PC-3 (cell line): Measurements from ENCODE around the gene IGLL1. TPM values are rescaled to one million over a fixed set of nuclear protein-coding genes. Genes with fewer than 3 reads are reported as not detected.
"Not testable (repeated sequence)": the region's sequence is repeated elsewhere in the genome, so short reads cannot be mapped to it uniquely, and the experiment has no call there.

Experiments used
- ATAC-seq: fragments of 200-7000 bp; cut with Tn5 transposase; 2 replicates; pipeline ENCODE4 v1.9.1; 2020; ENCODE audit warnings: mild to moderate bottlenecking, moderate library complexity
- BruUV-seq: library from RNA; stranded (reverse); fragments of 400-500 nt; replicated peaks from 2 replicates; lab custom pipeline; 2021; lab: Mats Ljungman, UMichigan
- CTCF ChIA-PET: fragments of 300-600 bp; sonication (Branson Sonifier 250); formaldehyde crosslinking; loops from one replicate; lab custom pipeline; 2022; ENCODE audit warnings: antibody characterized with exemption; lab: Charles Lee
- POLR2A ChIA-PET: fragments of 300-600 bp; sonication (Branson Sonifier 250); formaldehyde crosslinking; loops from one replicate; lab custom pipeline; 2022; ENCODE audit warnings: antibody characterized with exemption; ENCODE audit not compliant: unreplicated experiment; lab: Charles Lee
- DNase-seq: peaks from one replicate; pipeline ENCODE4 v3.0.0-alpha.2; 2015
- H2AFZ ChIP-seq: fragments of 300-600 bp; sonication (generic); 2 replicates; pipeline ENCODE4 v1.6.0; 2016; ENCODE audit warnings: antibody characterized with exemption, low read length
- H3F3A ChIP-seq: fragments of 300-600 bp; sonication (generic); one replicate; pipeline ENCODE4 v1.6.0; 2017; ENCODE audit warnings: antibody characterized with exemption, low read length, control low read depth, mild to moderate bottlenecking; ENCODE audit not compliant: unreplicated experiment
- H3K27ac ChIP-seq: fragments of 300-600 bp; sonication (generic); 2 replicates; pipeline ENCODE4 v1.5.1; 2016; ENCODE audit warnings: mild to moderate bottlenecking, low read length
- H3K27me3 ChIP-seq: fragments of 300-600 bp; sonication (generic); 2 replicates; pipeline ENCODE4 v1.6.1; 2016; ENCODE audit warnings: low read length, mixed read lengths
- H3K36me3 ChIP-seq: fragments of 300-600 bp; sonication (generic); 2 replicates; pipeline ENCODE4 v1.6.1; 2016; ENCODE audit warnings: low read depth, mixed run types, low read length, mixed read lengths
- H3K4me1 ChIP-seq: fragments of 300-600 bp; sonication (generic); 2 replicates; pipeline ENCODE4 v1.5.1; 2016; ENCODE audit warnings: low read length; ENCODE audit not compliant: insufficient read depth
- H3K4me2 ChIP-seq: fragments of 300-600 bp; sonication (generic); 2 replicates; pipeline ENCODE4 v1.6.0; 2016; ENCODE audit warnings: low read length
- H3K4me3 ChIP-seq: fragments of 300-600 bp; sonication (generic); 2 replicates; pipeline ENCODE4 v1.5.1; 2016; ENCODE audit warnings: mild to moderate bottlenecking, low read length, mixed read lengths
- H3K79me2 ChIP-seq: fragments of 300-600 bp; sonication (generic); 2 replicates; pipeline ENCODE4 v1.6.1; 2017; ENCODE audit warnings: low read length, mixed read lengths
- H3K9ac ChIP-seq: fragments of 300-600 bp; sonication (generic); 2 replicates; pipeline ENCODE4 v1.6.0; 2016; ENCODE audit warnings: mild to moderate bottlenecking, low read length
- H3K9me2 ChIP-seq: fragments of 300-600 bp; sonication (generic); replicated peaks from 2 replicates; pipeline ENCODE4 v1.6.1; 2016; ENCODE audit warnings: mixed run types, low read length, mixed read lengths
- H3K9me3 ChIP-seq: fragments of 300-600 bp; sonication (generic); 2 replicates; pipeline ENCODE4 v1.6.1; 2016; ENCODE audit warnings: low read length, mixed read lengths
- H4K20me1 ChIP-seq: fragments of 300-600 bp; sonication (generic); 2 replicates; pipeline ENCODE4 v1.6.1; 2016; ENCODE audit warnings: low read length, mixed read lengths
- CTCF ChIP-seq: fragments of 300-600 bp; sonication (generic); conservative IDR thresholded peaks from 2 replicates; pipeline ENCODE4 v1.5.1; 2017; ENCODE audit warnings: antibody characterized with exemption, low read depth, mild to moderate bottlenecking, low read length
- EZH2 ChIP-seq: fragments of 300-600 bp; sonication (generic); IDR thresholded peaks from one replicate; pipeline ENCODE4 v1.6.1; 2017; ENCODE audit warnings: antibody characterized with exemption, mild to moderate bottlenecking, low read length; ENCODE audit not compliant: unreplicated experiment
- EZH2phosphoT487 ChIP-seq: fragments of 300-600 bp; sonication (generic); IDR thresholded peaks from 2 replicates; pipeline ENCODE4 v1.6.1; 2018; ENCODE audit warnings: mild to moderate bottlenecking, antibody characterized with exemption, low read length, borderline replicate concordance
- intact Hi-C: fragments of 100-400 bp; cut with micrococcal nuclease; formaldehyde crosslinking; loops from 2 replicates; pipeline ENCODE4 v1.9.0; 2023
- total RNA-seq: library from RNA; depleted of rRNA; stranded (reverse); fragments of >200 nt; gene quantifications from 2 replicates; pipeline ENCODE4 v1.2.3, GENCODE V29; 2014

IGLL1 gene
- total RNA-seq, 1 experiment from 2014 or later, result not detected

DNA sequence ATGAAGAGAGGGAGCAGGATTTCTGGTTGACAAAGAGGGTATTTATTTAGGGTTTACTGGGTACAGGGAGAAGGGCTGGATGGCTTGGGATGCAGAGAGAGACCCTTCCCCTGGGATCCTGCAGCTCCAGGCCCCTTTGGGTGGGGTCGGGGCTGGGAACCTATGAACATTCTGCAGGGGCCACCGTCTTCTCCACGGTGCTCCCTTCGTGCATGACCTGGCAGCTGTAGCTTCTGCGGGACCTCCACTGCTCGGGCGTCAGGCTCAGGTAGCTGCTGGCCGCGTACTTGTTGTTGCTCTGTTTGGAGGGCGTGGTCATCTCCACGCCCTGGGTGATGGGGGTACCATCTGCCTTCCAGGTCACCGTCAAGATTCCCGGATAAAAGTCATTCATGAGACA lies 7.0 kb downstream of the IGLL1 start:
- H3K4me2 ChIP-seq, POLR2A ChIA-PET, ATAC-seq, H3K4me1 ChIP-seq, H3K27ac ChIP-seq, H3K4me3 ChIP-seq, H3K79me2 ChIP-seq, H3K36me3 ChIP-seq, H3F3A ChIP-seq, H3K9me2 ChIP-seq, CTCF ChIA-PET, intact Hi-C loops, H3K27me3 ChIP-seq, H3K9me3 ChIP-seq, BruUV-seq, H4K20me1 ChIP-seq, DNase-seq, H3K9ac ChIP-seq, H2AFZ ChIP-seq: not testable (repeated sequence)

DNA sequence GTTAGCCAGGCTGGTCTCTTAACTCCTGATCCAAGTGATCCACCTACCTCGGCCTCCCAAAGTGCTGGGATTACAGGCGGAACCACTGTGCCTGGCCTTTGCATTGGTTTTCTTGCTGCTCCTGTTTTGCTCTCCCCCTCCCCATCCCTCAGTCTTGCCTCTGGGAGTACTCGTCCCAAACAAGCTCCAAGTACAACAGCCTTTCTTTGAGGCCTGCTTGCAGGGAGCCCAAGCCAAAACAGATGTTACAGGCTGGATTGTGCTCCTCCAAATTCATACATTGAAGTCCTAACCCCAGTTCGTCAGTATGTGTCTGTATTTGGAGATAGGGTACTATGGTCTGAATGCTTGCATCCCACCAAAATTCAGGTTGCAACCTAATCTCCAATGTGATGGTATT lies 8.6 kb downstream of the IGLL1 start:
- ChIA-PET POLR2A (no interaction called here), CTCF (no interaction called here)
- no peaks in the 10 kb centered on the region for H3K9me2 ChIP-seq
- no peak for ATAC-seq
- intact Hi-C loops, result no loop called here
- no peaks in the 10 kb centered on the region for H3F3A ChIP-seq
- H3K27ac ChIP-seq, result no peak overlapping the region
- H3K9me3 ChIP-seq, result no peaks in the 10 kb centered on the region
- H3K79me2 ChIP-seq, result no peaks in the 10 kb centered on the region
- no peaks in the 10 kb centered on the region for H4K20me1 ChIP-seq
- no TSS peak for BruUV-seq
- no peak overlapping the region for H3K4me3 ChIP-seq
- H2AFZ ChIP-seq, result no peak overlapping the region
- no peaks in the 10 kb centered on the region for H3K27me3 ChIP-seq
- no peaks in the 10 kb centered on the region for H3K36me3 ChIP-seq
- TF ChIP-seq CTCF (no peak), EZH2 (no peak), EZH2phosphoT487 (no peak)
- no peak overlapping the region for H3K4me2 ChIP-seq
- H3K9ac ChIP-seq, result no peak overlapping the region
- no peaks in the 10 kb centered on the region for H3K4me1 ChIP-seq
- no peak for DNase-seq

GRCh38 chr22:23570681-23571080 lies 9.4 kb downstream of the IGLL1 start:
- no peaks in the 10 kb centered on the region for H3K9me3 ChIP-seq
- H4K20me1 ChIP-seq, result no peaks in the 10 kb centered on the region
- ChIA-PET CTCF (no interaction called here), POLR2A (no interaction called here)
- DNase-seq, result no peak
- H3K36me3 ChIP-seq, result no peaks in the 10 kb centered on the region
- no peak for TF ChIP-seq EZH2phosphoT487
- TF ChIP-seq EZH2, result no peak
- TF ChIP-seq CTCF, result no peak
- H3K4me3 ChIP-seq, result no peak overlapping the region
- no peaks in the 10 kb centered on the region for H3K4me1 ChIP-seq
- no peaks in the 10 kb centered on the region for H3K9me2 ChIP-seq
- intact Hi-C loops, result no loop called here
- H3K79me2 ChIP-seq, result no peaks in the 10 kb centered on the region
- no peak overlapping the region for H3K27ac ChIP-seq
- H3F3A ChIP-seq, result no peaks in the 10 kb centered on the region
- no peak overlapping the region for H3K4me2 ChIP-seq
- no TSS peak for BruUV-seq
- ATAC-seq, result no peak
- no peak overlapping the region for H3K9ac ChIP-seq
- H3K27me3 ChIP-seq, result no peaks in the 10 kb centered on the region
- no peak overlapping the region for H2AFZ ChIP-seq
